Nephron progenitor cell (in vitro differentiated cells): ENCODE results near the gene USF2.
A peak's percentile ranks its signal among the peaks of the same experiment; 100 is the strongest.

Experiments
- DNase-seq: peaks from one replicate; pipeline ENCODE4 v3.0.0; 2021
- H3K27ac Mint-ChIP-seq: 2 replicates; pipeline ENCODE4 v1.8.0; 2021; ENCODE audit warnings: mild to moderate bottlenecking, moderate library complexity, mixed read lengths
- H3K27me3 Mint-ChIP-seq: 2 replicates; pipeline ENCODE4 v1.8.0; 2021; ENCODE audit warnings: mild to moderate bottlenecking, low read depth, mixed read lengths; ENCODE audit not compliant: poor library complexity
- H3K36me3 Mint-ChIP-seq: 2 replicates; pipeline ENCODE4 v1.8.0; 2021; ENCODE audit warnings: low read depth, mixed read lengths
- H3K4me1 Mint-ChIP-seq: 2 replicates; pipeline ENCODE4 v1.8.0; 2021; ENCODE audit warnings: mixed read lengths
- H3K4me3 Mint-ChIP-seq: 2 replicates; pipeline ENCODE4 v1.8.0; 2021; ENCODE audit warnings: mild to moderate bottlenecking, moderate library complexity, mixed read lengths
- H3K9me3 Mint-ChIP-seq: 2 replicates; pipeline ENCODE4 v1.8.0; 2021; ENCODE audit warnings: mild to moderate bottlenecking, moderate library complexity, mixed read lengths
- CTCF ChIP-seq: fragments of 200-600 bp; sonication (generic); IDR thresholded peaks from 2 replicates; pipeline ENCODE4 v1.5.0; 2021; ENCODE audit warnings: antibody characterized with exemption

USF2 gene

GRCh38 chr19:35256566-35256965 is 12.2 kb upstream of the USF2 start:
- peaks cover 42% of the 10 kb centered on the region for H3K4me1 Mint-ChIP-seq
- no peak overlapping the region for H3K4me3 Mint-ChIP-seq
- H3K9me3 Mint-ChIP-seq = no peaks in the 10 kb centered on the region
- peaks cover 6% of the 10 kb centered on the region for H3K27me3 Mint-ChIP-seq
- peaks cover 40% of the 10 kb centered on the region for H3K36me3 Mint-ChIP-seq
- H3K27ac Mint-ChIP-seq = no peak overlapping the region
- no peak for DNase-seq
- no peak for TF ChIP-seq CTCF

- H3K36me3 Mint-ChIP-seq = peaks cover 37% of the 10 kb centered on the region
- no peak for DNase-seq
- H3K27ac Mint-ChIP-seq = peak overlapping the region; percentile 36
- peaks cover 42% of the 10 kb centered on the region for H3K4me1 Mint-ChIP-seq
- TF ChIP-seq CTCF = no peak
- H3K4me3 Mint-ChIP-seq = no peak overlapping the region
- H3K9me3 Mint-ChIP-seq = no peaks in the 10 kb centered on the region
- H3K27me3 Mint-ChIP-seq = peaks cover 6% of the 10 kb centered on the region
These were observed 11.7 kb upstream of the USF2 start for GRCh38 chr19:35257113-35257461.

GRCh38 chr19:35260694-35261304 is 8.0 kb upstream of the USF2 start:
- Mint-ChIP-seq H3K27ac (peak overlapping the region; percentile 59), H3K27me3 (peaks cover 3% of the 10 kb centered on the region), H3K36me3 (peaks cover 17% of the 10 kb centered on the region), H3K4me3 (no peak overlapping the region), H3K4me1 (peaks cover 60% of the 10 kb centered on the region), H3K9me3 (no peaks in the 10 kb centered on the region)
- DNase-seq = no peak
- TF ChIP-seq CTCF = no peak

- Mint-ChIP-seq H3K36me3 (peaks cover 16% of the 10 kb centered on the region), H3K4me3 (no peak overlapping the region), H3K9me3 (no peaks in the 10 kb centered on the region), H3K4me1 (peaks cover 64% of the 10 kb centered on the region), H3K27ac (no peak overlapping the region), H3K27me3 (peaks cover 3% of the 10 kb centered on the region)
- no peak for DNase-seq
- no peak for TF ChIP-seq CTCF
These were observed 7.2 kb upstream of the USF2 start for GRCh38 chr19:35261356-35262100.

GRCh38 chr19:35262101-35262761 is 6.5 kb upstream of the USF2 start:
- peaks cover 3% of the 10 kb centered on the region for H3K27me3 Mint-ChIP-seq
- TF ChIP-seq CTCF = no peak
- peaks cover 16% of the 10 kb centered on the region for H3K36me3 Mint-ChIP-seq

More at GRCh38 chr19:35262101-35262761, 6.5 kb upstream of the USF2 start:
- Mint-ChIP-seq H3K9me3 (no peaks in the 10 kb centered on the region), H3K4me1 (peaks cover 60% of the 10 kb centered on the region), H3K4me3 (no peak overlapping the region), H3K27ac (peak overlapping the region; percentile 78)
- DNase-seq = no peak
